Panc1 (cell line): Measurements from ENCODE around the gene RAB7A. TPM values are rescaled to one million over a fixed set of nuclear protein-coding genes. Genes with fewer than 3 reads are reported as not detected.

Experiments
- ATAC-seq: fragments of 200-7000 bp; cut with Tn5 transposase; 2 replicates; pipeline ENCODE4 v1.9.1; 2020; ENCODE audit warnings: mild to moderate bottlenecking, moderate library complexity
- BruUV-seq: library from RNA; stranded (reverse); fragments of 400-500 nt; replicated peaks from 2 replicates; lab custom pipeline; 2021; lab: Mats Ljungman, UMichigan
- CTCF ChIA-PET: fragments of 300-600 bp; sonication (Branson Sonifier 250); formaldehyde crosslinking; loops from one replicate; lab custom pipeline; 2022; ENCODE audit warnings: antibody characterized with exemption; lab: Charles Lee
- POLR2A ChIA-PET: fragments of 300-600 bp; sonication (Branson Sonifier 250); formaldehyde crosslinking; loops from one replicate; lab custom pipeline; 2022; ENCODE audit warnings: antibody characterized with exemption; lab: Charles Lee
- DNase-seq: peaks from one replicate; pipeline ENCODE4 v3.0.0-alpha.2; 2010; ENCODE audit warnings: low read depth, low spot score
- H3K27ac ChIP-seq: 2 replicates; pipeline ENCODE4 v1.5.1; 2011; ENCODE audit warnings: mild to moderate bottlenecking, low read length, inconsistent platforms
- H3K27me3 ChIP-seq: fragments of 200-500 bp; sonication (Bioruptor generic); 2 replicates; pipeline ENCODE4 v1.6.0; 2014; ENCODE audit warnings: low read length, inconsistent platforms; ENCODE audit not compliant: control insufficient read depth, insufficient read depth
- H3K36me3 ChIP-seq: fragments of 200-500 bp; sonication (Bioruptor generic); 2 replicates; pipeline ENCODE4 v1.5.1; 2014; ENCODE audit warnings: inconsistent platforms, mild to moderate bottlenecking, low read length, moderate library complexity; ENCODE audit not compliant: control insufficient read depth, insufficient read depth
- H3K4me1 ChIP-seq: 2 replicates; pipeline ENCODE4 v1.5.1; 2011; ENCODE audit warnings: inconsistent platforms, mild to moderate bottlenecking, low read length, moderate library complexity; ENCODE audit not compliant: control insufficient read depth, insufficient read depth
- H3K4me3 ChIP-seq, 2 experiments: 2 replicates each; pipeline ENCODE4 v1.5.1; 2011 to 2012; ENCODE audit warnings: low read depth in 2 of 2, low read length in 2 of 2, mild to moderate bottlenecking in 2 of 2, inconsistent platforms in 1 of 2, moderate library complexity in 1 of 2
- H3K9me3 ChIP-seq: fragments of 200-500 bp; sonication (Bioruptor generic); 2 replicates; pipeline ENCODE4 v1.5.1; 2014; ENCODE audit warnings: low read depth, mild to moderate bottlenecking, inconsistent platforms, low read length, moderate library complexity; ENCODE audit not compliant: control insufficient read depth, insufficient read depth
- POLR2AphosphoS5 ChIP-seq: IDR thresholded peaks from 2 replicates; pipeline ENCODE4 v1.6.1; 2012; ENCODE audit warnings: mild to moderate bottlenecking, low read depth, low read length, moderate library complexity
- SIN3A ChIP-seq: IDR thresholded peaks from 2 replicates; pipeline ENCODE4 v1.6.1; 2012; ENCODE audit warnings: low read depth, mild to moderate bottlenecking, low read length, moderate library complexity, borderline replicate concordance; ENCODE audit not compliant: insufficient read depth
- TCF7L2 ChIP-seq: IDR thresholded peaks from 2 replicates; pipeline ENCODE4 v1.6.1; 2011; ENCODE audit warnings: mild to moderate bottlenecking, low read depth, low read length, inconsistent platforms
- in situ Hi-C: cut with HindIII; loops from 2 replicates; pipeline ENCODE4 v1.10.0; 2016; ENCODE audit warnings: low sequenced_read_pairs, low pct_unique_long_range_greater_than_20kb
- intact Hi-C: fragments of 100-400 bp; cut with micrococcal nuclease; formaldehyde crosslinking; loops from one replicate; pipeline ENCODE4 v1.10.0; 2022; ENCODE audit not compliant: unreplicated experiment
- total RNA-seq: library from RNA; stranded (reverse); gene quantifications from one replicate; pipeline ENCODE4 v1.2.1, GENCODE V29; 2021; ENCODE audit not compliant: unreplicated experiment
- TF ChIP-seq, protein P1 (sequence below): fragments of 450-650 bp; IDR thresholded peaks from 2 replicates; pipeline ENCODE4 v1.5.1; 2017; ENCODE audit warnings: mild to moderate bottlenecking
- TF ChIP-seq, protein P2 (sequence below), 2 experiments: IDR thresholded peaks; 2 replicates each; pipeline ENCODE4 v1.6.1; 2011 to 2012; ENCODE audit warnings: low read depth in 2 of 2, control low read depth in 1 of 2, low read length in 1 of 2, mild to moderate bottlenecking in 1 of 2, moderate library complexity in 1 of 2; ENCODE audit not compliant: insufficient read depth in 1 of 2

The RAB7A gene
- total RNA-seq, 1 experiment from 2014 or later = 386 TPM

DNA sequence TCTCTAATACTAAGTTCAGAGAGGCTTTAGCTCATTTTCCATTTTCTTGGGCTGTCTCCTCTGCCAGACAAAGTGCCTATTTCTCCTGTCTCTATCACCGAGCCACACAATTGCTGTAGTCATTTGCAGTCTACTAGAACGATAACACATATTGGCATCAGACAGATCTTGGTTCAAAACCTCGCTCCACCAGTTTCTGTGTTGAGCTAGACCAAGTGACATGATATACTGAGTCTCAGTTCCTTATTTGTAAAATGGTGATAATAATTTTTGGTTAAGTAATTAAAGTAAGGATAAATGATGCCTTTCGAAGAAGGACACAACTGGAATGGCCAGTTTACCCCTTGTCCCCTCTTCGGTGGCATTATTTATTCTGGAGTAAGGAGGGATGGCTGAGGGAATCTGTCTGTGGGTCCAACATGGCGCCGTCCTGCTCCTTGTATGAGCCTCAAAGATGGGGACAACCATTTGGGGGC is 398 bp upstream of the RAB7A start:
- TF ChIP-seq SIN3A (no peak), POLR2AphosphoS5 (no peak), TCF7L2 (peak; percentile 85; the same call in 1 of the 2 replicates)
- TF ChIP-seq, protein P1, sequence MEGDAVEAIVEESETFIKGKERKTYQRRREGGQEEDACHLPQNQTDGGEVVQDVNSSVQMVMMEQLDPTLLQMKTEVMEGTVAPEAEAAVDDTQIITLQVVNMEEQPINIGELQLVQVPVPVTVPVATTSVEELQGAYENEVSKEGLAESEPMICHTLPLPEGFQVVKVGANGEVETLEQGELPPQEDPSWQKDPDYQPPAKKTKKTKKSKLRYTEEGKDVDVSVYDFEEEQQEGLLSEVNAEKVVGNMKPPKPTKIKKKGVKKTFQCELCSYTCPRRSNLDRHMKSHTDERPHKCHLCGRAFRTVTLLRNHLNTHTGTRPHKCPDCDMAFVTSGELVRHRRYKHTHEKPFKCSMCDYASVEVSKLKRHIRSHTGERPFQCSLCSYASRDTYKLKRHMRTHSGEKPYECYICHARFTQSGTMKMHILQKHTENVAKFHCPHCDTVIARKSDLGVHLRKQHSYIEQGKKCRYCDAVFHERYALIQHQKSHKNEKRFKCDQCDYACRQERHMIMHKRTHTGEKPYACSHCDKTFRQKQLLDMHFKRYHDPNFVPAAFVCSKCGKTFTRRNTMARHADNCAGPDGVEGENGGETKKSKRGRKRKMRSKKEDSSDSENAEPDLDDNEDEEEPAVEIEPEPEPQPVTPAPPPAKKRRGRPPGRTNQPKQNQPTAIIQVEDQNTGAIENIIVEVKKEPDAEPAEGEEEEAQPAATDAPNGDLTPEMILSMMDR = no peak
- TF ChIP-seq, protein P2, sequence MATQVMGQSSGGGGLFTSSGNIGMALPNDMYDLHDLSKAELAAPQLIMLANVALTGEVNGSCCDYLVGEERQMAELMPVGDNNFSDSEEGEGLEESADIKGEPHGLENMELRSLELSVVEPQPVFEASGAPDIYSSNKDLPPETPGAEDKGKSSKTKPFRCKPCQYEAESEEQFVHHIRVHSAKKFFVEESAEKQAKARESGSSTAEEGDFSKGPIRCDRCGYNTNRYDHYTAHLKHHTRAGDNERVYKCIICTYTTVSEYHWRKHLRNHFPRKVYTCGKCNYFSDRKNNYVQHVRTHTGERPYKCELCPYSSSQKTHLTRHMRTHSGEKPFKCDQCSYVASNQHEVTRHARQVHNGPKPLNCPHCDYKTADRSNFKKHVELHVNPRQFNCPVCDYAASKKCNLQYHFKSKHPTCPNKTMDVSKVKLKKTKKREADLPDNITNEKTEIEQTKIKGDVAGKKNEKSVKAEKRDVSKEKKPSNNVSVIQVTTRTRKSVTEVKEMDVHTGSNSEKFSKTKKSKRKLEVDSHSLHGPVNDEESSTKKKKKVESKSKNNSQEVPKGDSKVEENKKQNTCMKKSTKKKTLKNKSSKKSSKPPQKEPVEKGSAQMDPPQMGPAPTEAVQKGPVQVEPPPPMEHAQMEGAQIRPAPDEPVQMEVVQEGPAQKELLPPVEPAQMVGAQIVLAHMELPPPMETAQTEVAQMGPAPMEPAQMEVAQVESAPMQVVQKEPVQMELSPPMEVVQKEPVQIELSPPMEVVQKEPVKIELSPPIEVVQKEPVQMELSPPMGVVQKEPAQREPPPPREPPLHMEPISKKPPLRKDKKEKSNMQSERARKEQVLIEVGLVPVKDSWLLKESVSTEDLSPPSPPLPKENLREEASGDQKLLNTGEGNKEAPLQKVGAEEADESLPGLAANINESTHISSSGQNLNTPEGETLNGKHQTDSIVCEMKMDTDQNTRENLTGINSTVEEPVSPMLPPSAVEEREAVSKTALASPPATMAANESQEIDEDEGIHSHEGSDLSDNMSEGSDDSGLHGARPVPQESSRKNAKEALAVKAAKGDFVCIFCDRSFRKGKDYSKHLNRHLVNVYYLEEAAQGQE (IDR thresholded peaks at IDR 0.05; ENCODE audit: insufficient read depth in 1 of 2, low read depth in 2 of 2, low read length in 1 of 2) = no peak
- H3K4me3 ChIP-seq = peak overlapping the region; percentile 14 to 85
- no peak for ATAC-seq
- intact Hi-C loops (no loop called here), in situ Hi-C loops (no loop called here)
- DNase-seq = no peak
- H3K27ac ChIP-seq = peak overlapping the region; percentile 90
- no peaks in the 10 kb centered on the region for H3K27me3 ChIP-seq
- ChIA-PET CTCF (interaction anchor here (0.8 kb wide), 1 partner anchor 45 kb away, joined by 4 read pairs; no protein-coding TSS in a partner anchor), POLR2A (interaction anchor here (1.7 kb wide), 1 partner anchor 45 kb away, joined by 5 read pairs; no protein-coding TSS in a partner anchor)
- no peaks in the 10 kb centered on the region for H3K9me3 ChIP-seq
- no peaks in the 10 kb centered on the region; the same call in 1 of the 2 replicates for H3K36me3 ChIP-seq
- peaks cover 23% of the 10 kb centered on the region for H3K4me1 ChIP-seq
- BruUV-seq = no TSS peak

DNA sequence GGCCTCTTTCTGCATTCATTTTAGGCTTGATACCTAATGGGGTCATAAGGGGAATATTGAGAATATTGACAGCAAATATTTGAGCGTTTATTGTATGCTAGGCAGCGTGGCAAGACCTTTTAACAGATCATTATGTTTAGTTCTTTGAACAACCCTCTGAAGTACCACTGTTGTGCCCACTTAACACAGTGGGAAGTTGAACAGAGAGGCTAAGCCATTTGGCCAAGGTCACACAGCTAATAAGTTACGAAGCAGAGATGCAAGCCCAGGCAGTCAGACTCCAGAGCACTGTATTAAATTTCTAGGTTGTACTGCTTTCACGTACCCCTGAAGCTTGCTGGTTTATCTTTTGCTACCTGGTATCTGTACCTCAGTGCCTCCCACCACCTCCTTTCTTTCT is 1.1 kb downstream of the RAB7A start:
- POLR2A ChIA-PET = no interaction called here
- Histone ChIP-seq H3K4me1 (peaks cover 33% of the 10 kb centered on the region), H3K9me3 (no peaks in the 10 kb centered on the region), H3K27ac (peak overlapping the region; percentile 90), H3K27me3 (no peaks in the 10 kb centered on the region), H3K36me3 (no peaks in the 10 kb centered on the region; the same call in 1 of the 2 replicates), H3K4me3 (peak overlapping the region; percentile 85 to 99)
- TF ChIP-seq, protein P2 (IDR thresholded peaks at IDR 0.05; ENCODE audit: insufficient read depth in 1 of 2, low read depth in 2 of 2, low read length in 1 of 2) = no peak
- in situ Hi-C loops = no loop called here
- no TSS peak for BruUV-seq
- no peak for DNase-seq
- intact Hi-C loops = no loop called here
- no peak for ATAC-seq
- CTCF ChIA-PET = no interaction called here
